Right lobe of liver (tissue), 6 donors: ENCODE measurements around the gene TMEM187. TPM values are rescaled to one million over a fixed set of nuclear protein-coding genes. Genes with fewer than 3 reads are reported as not detected.

Experiments used
- ATAC-seq, 4 donors: fragments of 200-7000 bp; cut with Tn5 transposase; one replicate each; pipeline ENCODE4 v1.9.1; 2020; ENCODE audit warnings: mild to moderate bottlenecking in 4 of 4, moderate library complexity in 4 of 4
- DNase-seq, 3 donors: peaks; one replicate each; pipeline ENCODE4 v3.0.0-alpha.2; 2020
- H3K27ac ChIP-seq, 3 donors: fragments of 200-600 bp; one replicate each; pipeline ENCODE4 v1.8.0; 2022
- H3K27me3 ChIP-seq, 2 donors: fragments of 200-600 bp; one replicate each; pipeline ENCODE4 v1.8.0; 2022
- H3K36me3 ChIP-seq, 4 donors: fragments of 200-600 bp; sonication (generic) in 1 of 4; one replicate each; pipeline versions ENCODE4 v1.5.1 to v1.8.0; 2017 to 2022; ENCODE audit warnings: control low read depth in 1 of 4
- H3K4me1 ChIP-seq, 4 donors: fragments of 200-600 bp; sonication (generic) in 1 of 4; one replicate each; pipeline versions ENCODE4 v1.5.1 to v1.8.0; 2017 to 2022; ENCODE audit warnings: control low read depth in 1 of 4
- H3K4me3 ChIP-seq, 3 donors: fragments of 200-600 bp; one replicate each; pipeline ENCODE4 v1.8.0; 2022
- H3K9me3 ChIP-seq, 4 donors: fragments of 200-600 bp; sonication (generic) in 1 of 4; one replicate each; pipeline versions ENCODE4 v1.5.1 to v1.8.0; 2017 to 2022; ENCODE audit warnings: control low read depth in 1 of 4
- POLR2A ChIP-seq: fragments of 450-650 bp; IDR thresholded peaks from one replicate; pipeline ENCODE4 v1.6.1; 2017; ENCODE audit warnings: antibody characterized with exemption, mild to moderate bottlenecking
- WGBS: methylation state at CpG from one replicate; pipeline ENCODE4 v1.1.6; 2018; ENCODE audit warnings: low coverage, low lambda C conversion rate; ENCODE audit not compliant: insufficient coverage; ENCODE audit errors: missing lambda C conversion rate; 5-methylcytosine and 5-hydroxymethylcytosine counted together
- intact Hi-C, 2 donors: fragments of 100-400 bp; cut with DNase I; formaldehyde crosslinking; loops; one replicate each; pipeline versions ENCODE4 v1.11.2 to v1.14.1; 2022
- total RNA-seq, 6 experiments: library from RNA; depleted of rRNA in 2 of 6; stranded (reverse); fragments of >200 nt in 2 of 6; fragmentation: NEBNext Ultra II Directional in 3 of 6; extraction: Animal tissue kit (Norgen Biotek cat#: 25700) in 3 of 6; gene quantifications; one replicate each; pipeline versions ENCODE4 v1.1.0 to v1.2.4, GENCODE V29; 2016 to 2023
- TF ChIP-seq, protein P1 (sequence below), 4 donors: fragments of 200-600 bp in 3 of 4; fragments of 450-650 bp in 1 of 4; IDR thresholded peaks; one replicate each; pipeline versions ENCODE4 v1.5.1 to v1.8.0; 2016 to 2022; ENCODE audit warnings: antibody characterized with exemption in 4 of 4, mild to moderate bottlenecking in 2 of 4
- donor health status: DM: no; HTN: yes; CAD: no.
- donor health status: DM: no; HTN: no; CAD: no.
- donor health status: DM: no; HTN: no; CAD: no.
- donor health status: DM: no; HTN: yes; CAD: no.
- donor health status: DM: no; HTN: yes; CAD: no.

The TMEM187 gene
- total RNA-seq, 6 experiments from 2014 or later: 3.8 to 10.3 (median 5.9) TPM

DNA sequence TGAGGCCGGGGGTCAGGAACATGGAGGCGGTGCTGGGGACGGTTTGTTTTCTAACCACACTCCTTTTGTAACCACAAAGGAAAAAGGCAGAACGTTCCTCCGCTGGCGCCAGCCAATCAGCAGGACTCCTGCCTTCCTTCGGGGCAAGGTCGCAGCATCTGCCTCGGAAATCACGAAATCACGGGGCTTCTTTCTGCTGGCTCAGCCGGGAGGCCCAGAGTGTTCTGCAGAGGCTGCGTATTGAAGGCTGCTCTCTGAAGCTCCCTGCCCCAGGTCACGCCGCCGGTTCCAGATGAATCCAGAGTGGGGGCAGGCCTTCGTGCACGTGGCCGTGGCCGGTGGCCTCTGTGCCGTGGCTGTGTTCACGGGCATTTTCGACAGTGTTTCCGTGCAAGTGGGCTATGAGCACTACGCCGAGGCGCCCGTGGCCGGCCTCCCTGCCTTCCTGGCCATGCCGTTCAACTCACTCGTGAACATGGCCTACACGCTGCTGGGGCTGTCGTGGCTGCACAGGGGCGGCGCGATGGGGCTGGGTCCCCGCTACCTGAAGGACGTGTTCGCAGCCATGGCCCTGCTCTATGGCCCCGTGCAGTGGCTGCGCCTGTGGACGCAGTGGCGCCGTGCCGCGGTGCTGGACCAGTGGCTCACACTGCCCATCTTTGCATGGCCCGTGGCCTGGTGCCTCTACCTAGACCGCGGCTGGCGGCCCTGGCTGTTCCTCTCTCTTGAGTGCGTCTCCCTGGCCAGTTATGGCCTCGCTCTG lies 9.4 kb downstream of the TMEM187 start:
- intact Hi-C loops: no loop called here
- H3K27ac ChIP-seq: peak overlapping the region in 1 of 3 donors; percentile 40
- H3K27me3 ChIP-seq: no peaks in the 10 kb centered on the region
- 71% methylated on average over 6 of the region's 52 CpGs for WGBS
- no peak overlapping the region for H3K4me3 ChIP-seq
- H3K36me3 ChIP-seq: no peaks in the 10 kb centered on the region
- DNase-seq: peak in 2 of 3 donors; percentile 52 to 59
- no peaks in the 10 kb centered on the region for H3K9me3 ChIP-seq
- H3K4me1 ChIP-seq: peaks cover 0 to 14% (median 4%) of the 10 kb centered on the region in 4 donors
- ATAC-seq: peak in 3 of 4 donors; percentile 4 to 26 (median 15)
- TF ChIP-seq, protein P1, sequence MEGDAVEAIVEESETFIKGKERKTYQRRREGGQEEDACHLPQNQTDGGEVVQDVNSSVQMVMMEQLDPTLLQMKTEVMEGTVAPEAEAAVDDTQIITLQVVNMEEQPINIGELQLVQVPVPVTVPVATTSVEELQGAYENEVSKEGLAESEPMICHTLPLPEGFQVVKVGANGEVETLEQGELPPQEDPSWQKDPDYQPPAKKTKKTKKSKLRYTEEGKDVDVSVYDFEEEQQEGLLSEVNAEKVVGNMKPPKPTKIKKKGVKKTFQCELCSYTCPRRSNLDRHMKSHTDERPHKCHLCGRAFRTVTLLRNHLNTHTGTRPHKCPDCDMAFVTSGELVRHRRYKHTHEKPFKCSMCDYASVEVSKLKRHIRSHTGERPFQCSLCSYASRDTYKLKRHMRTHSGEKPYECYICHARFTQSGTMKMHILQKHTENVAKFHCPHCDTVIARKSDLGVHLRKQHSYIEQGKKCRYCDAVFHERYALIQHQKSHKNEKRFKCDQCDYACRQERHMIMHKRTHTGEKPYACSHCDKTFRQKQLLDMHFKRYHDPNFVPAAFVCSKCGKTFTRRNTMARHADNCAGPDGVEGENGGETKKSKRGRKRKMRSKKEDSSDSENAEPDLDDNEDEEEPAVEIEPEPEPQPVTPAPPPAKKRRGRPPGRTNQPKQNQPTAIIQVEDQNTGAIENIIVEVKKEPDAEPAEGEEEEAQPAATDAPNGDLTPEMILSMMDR (IDR thresholded peaks at IDR 0.05): no peak
- TF ChIP-seq POLR2A: no peak

DNA sequence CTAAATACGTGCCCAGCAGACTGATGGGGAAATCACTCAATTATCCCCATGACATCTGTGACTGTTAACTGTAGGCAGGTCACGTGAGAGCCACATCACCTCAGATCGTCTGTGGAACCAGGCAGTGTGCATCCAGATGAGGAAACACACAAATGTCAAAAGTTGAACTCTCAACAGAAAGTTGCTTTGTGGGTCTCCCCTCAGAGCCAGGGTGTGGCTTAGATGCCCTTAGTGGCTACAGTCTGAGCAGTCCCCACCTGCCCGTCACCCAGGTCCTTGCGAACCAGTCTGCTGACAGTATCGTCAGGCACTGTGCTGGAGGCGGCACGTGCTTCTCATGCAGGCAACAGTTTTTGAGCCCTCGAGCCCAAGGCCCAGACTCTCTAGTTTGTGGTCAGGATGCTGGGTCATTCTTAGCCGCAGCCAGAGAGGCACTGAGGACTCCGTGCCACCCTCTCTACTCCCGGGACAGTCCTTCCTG lies 10.8 kb downstream of the TMEM187 start:
- intact Hi-C loops: no loop called here
- ATAC-seq: no peak
- TF ChIP-seq, protein P1 (IDR thresholded peaks at IDR 0.05): no peak
- no peak for TF ChIP-seq POLR2A
- no peaks in the 10 kb centered on the region for H3K27me3 ChIP-seq
- H3K27ac ChIP-seq: peak overlapping the region in 1 of 3 donors; percentile 44
- no peak for DNase-seq
- no peaks in the 10 kb centered on the region for H3K36me3 ChIP-seq
- H3K4me1 ChIP-seq: peaks cover 0 to 14% (median 4%) of the 10 kb centered on the region in 4 donors
- 71% methylated on average over 7 of the region's 12 CpGs for WGBS
- no peak overlapping the region for H3K4me3 ChIP-seq
- H3K9me3 ChIP-seq: no peaks in the 10 kb centered on the region

DNA sequence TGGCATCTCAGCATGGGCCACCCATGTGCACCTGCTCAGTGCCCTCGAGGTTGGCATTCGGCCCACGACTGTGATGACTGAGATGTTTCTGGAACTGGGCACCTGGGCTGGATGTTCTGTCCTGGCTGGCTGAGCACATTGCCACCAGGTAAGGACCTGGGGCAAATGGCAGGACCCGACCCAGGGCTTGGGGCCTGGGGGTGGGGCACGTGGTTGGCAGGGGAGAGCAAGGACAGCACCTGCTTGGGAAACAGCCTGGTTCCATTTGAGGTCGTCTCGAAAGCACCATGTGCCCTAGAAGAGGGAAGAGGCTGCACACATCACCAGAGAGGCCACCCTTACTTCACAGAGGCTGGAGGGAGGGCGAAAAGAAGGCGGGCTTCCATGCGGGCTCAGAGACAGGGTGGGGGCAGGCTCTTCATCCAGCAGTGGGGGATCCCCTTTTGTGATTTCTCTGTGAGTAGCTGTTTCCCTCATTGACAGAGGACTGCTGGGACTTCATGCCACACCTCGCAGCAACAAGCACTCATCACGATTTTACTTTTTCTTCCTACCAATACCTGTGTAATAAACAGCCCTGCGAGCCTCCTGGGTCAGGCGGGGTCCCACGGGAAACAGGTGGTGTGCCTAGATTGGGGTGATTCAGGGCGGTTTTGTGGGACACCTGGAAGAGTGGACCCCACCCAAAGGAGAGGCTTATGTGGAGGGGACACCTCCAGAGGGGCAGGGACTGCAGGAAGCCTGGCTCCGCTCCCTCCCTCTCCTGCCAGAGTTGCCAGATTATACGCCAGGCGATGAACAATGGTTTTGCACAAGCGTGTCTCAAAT lies 12.0 kb downstream of the TMEM187 start:
- TF ChIP-seq POLR2A: no peak
- TF ChIP-seq, protein P1 (IDR thresholded peaks at IDR 0.05): no peak
- peaks cover 0 to 14% (median 4%) of the 10 kb centered on the region in 4 donors for H3K4me1 ChIP-seq
- 53% methylated on average over 9 of the region's 20 CpGs for WGBS
- H3K27ac ChIP-seq: peak overlapping the region; percentile 59 to 87 (median 64)
- H3K27me3 ChIP-seq: no peaks in the 10 kb centered on the region
- H3K36me3 ChIP-seq: no peaks in the 10 kb centered on the region
- peak in 1 of 3 donors; percentile 80 for DNase-seq
- no peaks in the 10 kb centered on the region for H3K9me3 ChIP-seq
- peak; percentile 1 to 54 (median 17) for ATAC-seq
- intact Hi-C loops: no loop called here
- no peak overlapping the region for H3K4me3 ChIP-seq

DNA sequence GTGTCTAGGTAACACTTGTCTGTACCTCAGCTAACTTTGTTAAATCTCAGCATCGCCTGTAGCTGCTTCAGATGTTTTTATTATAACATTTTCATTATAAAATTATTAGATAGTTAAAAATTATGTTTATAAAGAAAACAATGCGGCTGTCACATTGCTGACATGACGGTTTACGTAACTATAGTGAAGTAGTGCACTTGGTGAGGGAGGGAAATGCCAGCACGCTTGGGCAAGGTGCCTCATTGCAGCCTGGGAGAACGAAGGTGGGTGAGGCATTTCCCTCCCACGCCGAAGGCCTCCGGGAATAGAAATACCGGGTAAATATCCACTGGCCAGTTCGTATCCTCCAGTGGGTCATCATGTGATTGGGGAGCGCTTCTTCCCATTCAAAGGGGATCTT lies 15.9 kb downstream of the TMEM187 start:
- TF ChIP-seq, protein P1 (IDR thresholded peaks at IDR 0.05): no peak
- no peak for TF ChIP-seq POLR2A
- no peak for ATAC-seq
- 84% methylated on average over 11 of the region's 12 CpGs for WGBS

More for the DNA sequence above, 15.9 kb downstream of the TMEM187 start:
- no peak overlapping the region for H3K27ac ChIP-seq
- peaks cover 0 to 10% (median 4%) of the 10 kb centered on the region in 4 donors for H3K4me1 ChIP-seq
- intact Hi-C loops: no loop called here
- H3K9me3 ChIP-seq: no peaks in the 10 kb centered on the region
- DNase-seq: no peak
- H3K27me3 ChIP-seq: no peaks in the 10 kb centered on the region
- H3K4me3 ChIP-seq: no peak overlapping the region
- no peaks in the 10 kb centered on the region for H3K36me3 ChIP-seq
